ENCODE results near the gene INTS6.

DNA sequence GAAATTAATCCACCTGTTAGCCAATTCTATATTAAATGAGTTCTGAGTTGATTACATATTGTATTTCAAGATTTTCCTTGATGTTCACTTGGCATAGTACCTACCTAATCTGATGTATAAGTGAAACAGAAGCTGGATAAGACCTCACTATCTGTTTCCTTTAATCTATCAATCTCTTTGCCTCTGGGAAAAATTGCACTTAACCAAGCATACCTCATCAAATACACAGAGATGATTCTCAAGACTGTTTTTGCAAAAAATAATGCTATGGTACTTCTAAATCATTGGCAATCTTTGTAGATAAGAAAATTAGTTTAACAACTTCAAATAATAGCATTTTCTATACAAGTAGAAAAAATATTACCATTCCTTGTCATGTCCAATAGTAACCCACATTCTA is 58.1 kb downstream of the INTS6 start:
- TF ChIP-seq POLR2A (IDR thresholded peaks at IDR 0.05): no peak
- TF ChIP-seq, protein P1, sequence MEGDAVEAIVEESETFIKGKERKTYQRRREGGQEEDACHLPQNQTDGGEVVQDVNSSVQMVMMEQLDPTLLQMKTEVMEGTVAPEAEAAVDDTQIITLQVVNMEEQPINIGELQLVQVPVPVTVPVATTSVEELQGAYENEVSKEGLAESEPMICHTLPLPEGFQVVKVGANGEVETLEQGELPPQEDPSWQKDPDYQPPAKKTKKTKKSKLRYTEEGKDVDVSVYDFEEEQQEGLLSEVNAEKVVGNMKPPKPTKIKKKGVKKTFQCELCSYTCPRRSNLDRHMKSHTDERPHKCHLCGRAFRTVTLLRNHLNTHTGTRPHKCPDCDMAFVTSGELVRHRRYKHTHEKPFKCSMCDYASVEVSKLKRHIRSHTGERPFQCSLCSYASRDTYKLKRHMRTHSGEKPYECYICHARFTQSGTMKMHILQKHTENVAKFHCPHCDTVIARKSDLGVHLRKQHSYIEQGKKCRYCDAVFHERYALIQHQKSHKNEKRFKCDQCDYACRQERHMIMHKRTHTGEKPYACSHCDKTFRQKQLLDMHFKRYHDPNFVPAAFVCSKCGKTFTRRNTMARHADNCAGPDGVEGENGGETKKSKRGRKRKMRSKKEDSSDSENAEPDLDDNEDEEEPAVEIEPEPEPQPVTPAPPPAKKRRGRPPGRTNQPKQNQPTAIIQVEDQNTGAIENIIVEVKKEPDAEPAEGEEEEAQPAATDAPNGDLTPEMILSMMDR (IDR thresholded peaks at IDR 0.05 in 4 of 5, conservative IDR thresholded peaks at IDR 0.05 in 1 of 5): no peak
